HG03135 (cell line): ENCODE results near the gene TIMP4.

Experiments
- ATAC-seq: cut with Tn5 transposase; IDR thresholded peaks from one replicate; pipeline ENCODE4 v1.9.1; 2021; ENCODE audit warnings: mild to moderate bottlenecking, moderate library complexity; ENCODE audit not compliant: unreplicated experiment

TIMP4 gene

DNA sequence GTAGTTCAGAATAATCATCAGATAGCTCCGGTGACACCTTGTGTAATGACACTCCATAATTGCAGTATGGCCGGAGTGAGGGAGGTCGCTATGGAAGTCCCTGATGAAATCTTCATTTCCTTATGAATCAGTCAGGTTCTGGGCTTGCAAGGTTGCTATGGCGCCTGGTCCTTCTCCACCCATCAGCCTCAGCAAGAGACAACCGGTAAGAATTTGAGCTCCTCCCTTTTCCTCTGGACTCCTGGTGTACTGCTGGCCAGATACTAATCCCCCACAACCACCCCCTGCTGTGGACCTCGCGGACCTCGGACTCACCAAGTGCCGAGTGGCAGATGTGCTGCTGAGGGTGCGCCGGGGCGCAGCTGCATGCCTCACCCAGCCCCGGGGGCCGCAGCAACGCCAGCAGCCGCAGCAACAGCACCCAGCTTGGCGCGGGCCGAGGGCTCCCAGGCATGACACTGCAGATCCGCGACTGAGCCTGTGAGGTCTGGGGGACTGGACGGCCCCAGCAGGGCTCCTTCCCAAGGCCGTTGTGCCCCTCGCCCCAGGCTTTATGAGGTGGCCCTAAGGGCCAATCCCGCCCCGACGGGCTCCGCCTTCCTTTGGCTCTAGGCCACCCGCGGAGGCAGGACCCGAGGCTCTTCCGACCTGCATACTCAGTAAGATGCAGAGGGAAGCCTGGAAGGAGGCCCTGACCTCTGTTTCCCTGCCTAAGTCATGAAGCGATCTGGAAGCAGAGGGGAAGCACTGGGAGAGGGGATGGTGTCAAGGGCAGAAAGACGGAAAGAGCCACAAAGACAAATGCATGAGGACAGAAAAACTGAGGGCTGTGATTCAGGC lies at the start of gene TIMP4:
Gene TIMP4, minus strand, starts transcription at position 526 of the 840 bp plus-strand sequence. Its CDS starts 72 bp downstream, at position 454.
- ATAC-seq: no peak

DNA sequence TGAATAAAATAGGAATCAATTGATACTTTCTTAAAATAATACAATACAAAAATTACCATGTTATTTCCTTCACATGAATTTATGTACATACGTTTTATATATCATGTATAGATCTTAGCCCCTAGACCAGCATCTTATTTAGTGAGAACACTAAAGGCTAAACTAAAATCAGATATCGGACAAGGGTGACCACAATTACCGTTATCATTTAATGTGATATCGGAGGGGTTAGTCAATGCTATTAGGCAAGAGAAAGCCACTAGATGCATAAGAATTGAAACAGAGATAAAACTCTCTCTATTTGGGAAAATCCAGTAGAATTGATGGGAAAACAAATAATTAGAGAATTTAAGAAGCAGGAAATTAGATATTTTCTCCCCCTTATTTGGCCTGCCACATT lies 46.5 kb upstream of the TIMP4 start:
- ATAC-seq: no peak

DNA sequence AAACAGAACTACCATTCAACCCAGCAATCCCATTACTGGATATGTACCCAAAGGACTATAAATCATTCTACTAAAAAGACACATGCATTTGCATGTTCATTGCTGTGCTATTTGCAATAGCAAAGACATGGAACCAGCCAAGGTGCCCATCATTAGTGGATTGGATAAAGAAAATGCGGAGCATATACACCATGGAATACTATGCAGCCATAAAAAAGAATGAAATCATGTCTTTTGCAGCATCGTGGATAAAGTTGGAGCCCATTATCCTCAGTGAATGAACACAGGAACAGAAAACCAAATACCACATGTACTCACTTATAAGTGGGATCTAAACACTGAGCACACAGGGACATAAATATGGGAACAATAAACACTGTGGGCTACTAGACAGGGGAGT lies 43.1 kb upstream of the TIMP4 start:
- ATAC-seq: no peak

DNA sequence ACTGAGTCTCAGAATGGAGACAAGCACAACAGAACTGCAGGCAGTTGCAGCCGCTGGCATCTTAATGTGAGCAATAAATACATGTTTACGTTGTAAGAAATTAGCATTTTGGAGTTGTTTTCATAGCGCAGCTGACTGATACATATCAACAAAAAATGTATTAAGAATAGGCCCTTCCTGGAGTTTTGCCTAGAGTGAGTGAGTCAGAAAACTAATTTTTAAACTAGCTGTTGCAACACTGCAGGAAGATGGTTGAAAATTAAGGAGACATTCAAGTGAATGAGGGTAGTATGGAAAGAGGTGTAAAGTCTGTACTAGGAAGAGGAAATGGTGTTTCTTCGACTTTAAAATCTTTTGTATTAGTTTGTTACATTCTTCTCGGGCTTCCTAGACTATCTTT lies 39.6 kb upstream of the TIMP4 start:
- ATAC-seq: no peak

DNA sequence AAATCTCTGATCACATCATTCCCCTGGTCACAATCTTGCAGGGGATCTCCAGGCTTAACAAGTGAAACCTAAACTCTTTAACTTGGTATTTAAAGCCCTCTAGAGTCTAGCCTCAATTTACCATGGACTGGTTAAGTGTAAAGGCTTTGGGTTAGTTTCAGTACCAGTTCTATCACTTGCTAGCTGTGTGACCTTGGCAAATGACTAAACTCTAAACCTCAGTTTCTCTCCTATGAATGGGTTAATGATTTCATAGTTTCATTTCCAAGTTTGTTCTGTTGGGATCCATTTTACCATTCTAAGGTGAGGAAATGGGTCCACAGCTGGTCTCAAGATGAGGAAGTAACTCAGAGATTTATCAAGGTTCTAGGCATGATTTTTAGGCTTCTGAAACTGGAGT lies 38.8 kb upstream of the TIMP4 start:
- ATAC-seq: no peak

DNA sequence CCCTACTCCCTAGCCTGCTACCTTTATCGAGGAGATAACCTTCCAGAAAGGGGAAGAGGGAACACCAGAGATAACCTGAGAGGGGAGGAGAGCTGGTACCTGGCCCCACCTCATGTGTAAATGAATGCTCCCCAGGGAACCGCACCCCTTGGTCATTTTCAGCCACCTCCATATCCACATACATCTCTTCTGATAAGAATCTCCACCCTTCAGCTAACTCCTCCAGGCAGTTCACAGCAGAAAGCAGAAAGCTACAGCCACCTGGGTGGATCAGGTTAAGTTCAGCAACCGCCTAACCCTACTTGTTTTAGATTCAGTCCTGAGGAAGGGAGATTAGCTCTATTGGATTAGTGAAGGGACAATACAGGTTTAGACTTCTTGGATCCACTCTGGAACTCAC lies 38.0 kb upstream of the TIMP4 start:
- ATAC-seq: no peak

DNA sequence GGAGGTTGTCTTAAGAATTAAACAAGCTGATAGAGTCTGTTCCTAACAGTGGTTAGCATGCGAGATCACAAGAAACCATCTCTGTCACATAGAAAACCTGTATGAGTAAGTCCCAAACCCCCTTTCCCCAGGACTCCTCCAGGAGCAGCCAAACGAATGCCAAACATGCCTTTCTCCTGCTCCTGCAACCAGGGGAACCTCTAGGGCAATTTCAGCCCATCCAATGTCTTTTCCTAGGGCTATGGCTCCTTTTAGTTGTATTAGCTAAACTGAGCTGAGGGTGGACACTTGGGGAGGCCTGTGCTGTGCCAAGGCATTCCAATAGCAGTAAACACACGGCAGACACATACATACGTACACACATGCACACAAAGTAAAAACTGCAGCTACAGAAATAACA lies 36.5 kb upstream of the TIMP4 start:
- ATAC-seq: no peak

DNA sequence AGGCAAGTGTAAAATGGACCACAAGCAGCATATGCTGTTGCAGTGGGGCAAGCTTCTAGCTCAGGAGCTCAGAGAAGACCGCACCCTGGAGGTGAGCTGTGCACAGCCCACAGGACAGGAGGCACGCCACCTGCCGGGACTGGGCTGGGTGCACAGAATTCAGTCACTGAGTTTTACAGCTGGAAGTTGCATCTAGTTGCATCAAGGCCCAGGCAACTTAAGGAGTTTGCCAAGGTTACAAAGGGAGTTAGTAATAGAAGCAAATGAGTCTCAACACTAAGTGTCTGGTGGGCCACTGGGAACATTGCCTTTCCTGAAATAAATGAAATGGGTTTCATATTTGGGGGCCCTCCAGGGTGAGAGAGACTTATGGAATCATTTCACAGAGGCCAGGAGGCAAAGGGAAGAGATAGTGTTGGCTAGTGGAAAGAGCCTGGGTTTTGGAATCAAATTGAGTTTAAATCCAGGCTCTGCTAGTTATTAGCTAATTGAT lies 36.0 kb upstream of the TIMP4 start:
- ATAC-seq: no peak

DNA sequence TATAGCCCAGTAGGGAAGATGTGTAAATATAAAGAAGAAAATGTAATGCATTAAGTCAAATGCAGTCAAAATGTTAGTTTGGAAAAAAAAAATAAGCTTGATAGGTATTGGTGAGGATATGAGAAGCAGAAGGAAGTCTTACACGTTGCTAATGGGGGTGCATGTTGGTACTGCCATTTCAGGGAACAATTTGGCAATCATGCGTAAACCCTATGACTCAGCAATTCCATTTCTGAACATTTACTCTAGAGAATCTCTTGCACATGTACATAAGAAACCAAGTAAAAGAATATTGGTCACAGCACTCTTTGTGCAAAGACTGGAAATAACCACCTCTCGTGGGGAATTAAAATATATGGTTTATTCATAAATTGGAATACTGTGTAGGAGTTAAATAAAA lies 35.5 kb upstream of the TIMP4 start:
- ATAC-seq: no peak

DNA sequence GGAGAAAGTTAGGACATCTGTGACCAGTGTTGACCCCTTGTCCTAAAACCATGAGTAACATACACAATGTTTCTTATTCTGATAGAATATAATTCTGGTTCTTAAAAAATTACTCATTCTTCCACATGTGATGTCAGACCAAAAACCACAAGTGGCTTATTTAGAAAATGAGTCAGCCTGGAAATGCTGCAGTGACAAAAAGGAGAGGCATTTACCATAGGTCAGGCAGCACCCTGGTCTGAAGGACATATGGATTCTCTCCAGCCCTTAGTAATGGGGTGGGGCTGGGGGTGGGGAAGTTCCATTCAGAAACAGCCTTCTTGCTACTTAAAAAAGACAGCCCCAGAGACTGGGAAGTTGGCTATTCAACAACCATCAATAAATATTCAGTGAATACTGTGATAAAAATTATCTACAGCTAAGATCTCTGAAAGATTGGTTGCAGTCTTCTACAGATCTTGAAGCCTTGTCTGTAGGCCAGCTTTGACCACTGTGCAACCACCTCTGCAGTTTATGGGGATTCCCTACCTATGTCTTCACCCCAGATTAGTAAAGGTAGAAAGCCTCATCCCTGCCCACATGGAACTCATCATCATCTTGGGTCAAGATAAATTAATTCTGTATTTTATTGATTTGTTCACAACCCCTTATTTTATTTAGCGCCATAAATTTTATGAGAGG lies 34.9 kb upstream of the TIMP4 start:
- ATAC-seq: peak; percentile 60

DNA sequence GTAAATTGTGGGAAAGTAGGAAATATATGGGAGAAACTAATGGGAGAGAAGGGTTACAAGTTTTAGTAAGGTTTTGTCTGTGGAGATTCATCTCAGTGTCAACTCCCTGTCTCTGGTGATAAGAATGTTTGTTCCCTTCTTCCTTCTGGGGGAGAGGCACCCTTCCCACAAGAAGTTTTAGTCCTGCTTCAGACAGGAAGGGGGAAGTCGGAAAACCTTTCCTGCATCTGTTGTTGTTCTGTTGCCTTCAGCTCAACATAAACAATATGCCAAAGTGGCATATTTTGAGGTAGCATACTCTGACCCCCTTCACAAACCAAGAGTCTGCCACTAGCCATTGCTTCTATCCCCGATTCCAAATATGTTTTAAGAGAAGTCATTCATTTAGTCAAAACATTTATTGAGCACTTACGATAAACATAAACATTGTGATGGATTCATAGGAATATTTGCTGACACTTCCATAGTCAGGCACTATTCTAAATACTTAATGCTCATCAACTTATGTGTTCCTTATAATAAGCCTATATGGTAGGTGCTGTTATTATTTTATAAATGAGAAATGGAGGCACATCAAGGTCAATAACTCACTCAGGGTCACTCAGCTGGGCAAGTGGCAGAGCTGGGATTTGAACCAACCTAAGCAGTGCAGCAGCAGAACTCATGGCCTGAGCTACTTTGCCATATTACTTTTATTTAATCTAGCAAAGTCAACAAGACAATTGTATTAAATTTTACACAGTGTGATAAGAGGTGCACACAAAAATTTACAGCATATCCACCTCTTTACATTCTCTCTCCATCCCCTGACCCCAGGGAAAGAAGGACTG lies 34.2 kb upstream of the TIMP4 start:
- no peak for ATAC-seq

DNA sequence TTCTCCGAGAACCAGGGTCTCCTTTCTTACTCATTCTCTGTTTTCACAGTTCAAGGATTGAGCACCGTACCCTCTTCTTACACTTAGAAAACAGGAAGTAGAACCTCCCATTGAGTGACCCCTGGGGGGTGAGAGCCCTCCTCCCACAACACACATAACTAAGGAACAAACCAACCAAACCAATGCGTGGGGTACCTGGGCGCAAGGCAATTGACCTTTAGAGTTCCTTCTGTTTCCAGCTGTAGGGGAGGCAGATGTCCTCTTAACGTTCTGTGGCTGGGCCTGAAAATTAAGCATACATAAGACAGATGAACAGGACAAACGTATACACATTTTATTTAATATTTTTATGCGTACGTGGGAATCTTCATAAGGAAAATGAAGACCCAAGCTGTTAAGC lies 33.5 kb upstream of the TIMP4 start:
- no peak for ATAC-seq

DNA sequence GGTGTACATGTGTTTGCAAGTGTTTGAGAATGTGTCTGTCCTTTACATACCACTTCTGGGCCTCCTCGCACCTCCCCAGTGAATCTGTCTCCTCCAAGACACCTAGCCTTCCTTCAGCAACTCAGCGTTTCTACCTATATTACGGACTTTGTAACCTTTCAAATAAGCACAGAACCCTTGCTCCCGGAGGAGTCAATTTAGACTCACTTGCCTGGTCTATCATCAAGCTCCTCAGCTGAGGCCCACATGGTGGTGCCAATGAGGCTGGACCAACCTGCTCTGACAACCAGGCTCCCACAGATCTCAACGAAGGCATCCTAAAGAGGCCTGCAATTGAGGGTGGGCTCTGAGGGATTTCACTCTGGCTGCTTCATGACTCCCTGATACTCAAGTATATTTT lies 32.8 kb upstream of the TIMP4 start:
- ATAC-seq: no peak

DNA sequence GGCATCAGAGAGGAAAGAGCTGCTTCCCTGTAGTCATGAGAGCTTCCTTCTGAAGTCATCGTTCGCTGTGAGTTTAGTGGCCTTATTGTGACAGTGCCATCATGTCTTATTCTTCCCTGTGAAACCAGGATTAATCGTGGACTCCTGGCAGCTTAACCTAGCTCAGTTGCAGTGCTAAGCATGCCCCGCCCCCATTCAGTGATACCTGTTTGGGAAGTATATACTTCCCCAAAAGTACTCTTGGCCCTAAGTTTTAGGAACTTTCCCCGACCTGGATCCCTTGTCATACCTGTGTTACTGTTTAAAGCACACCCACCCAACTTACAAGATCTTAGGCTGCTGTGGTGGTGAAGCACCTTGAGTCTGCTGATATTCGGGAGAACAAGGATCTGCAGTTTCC lies 32.1 kb upstream of the TIMP4 start:
- ATAC-seq: no peak

DNA sequence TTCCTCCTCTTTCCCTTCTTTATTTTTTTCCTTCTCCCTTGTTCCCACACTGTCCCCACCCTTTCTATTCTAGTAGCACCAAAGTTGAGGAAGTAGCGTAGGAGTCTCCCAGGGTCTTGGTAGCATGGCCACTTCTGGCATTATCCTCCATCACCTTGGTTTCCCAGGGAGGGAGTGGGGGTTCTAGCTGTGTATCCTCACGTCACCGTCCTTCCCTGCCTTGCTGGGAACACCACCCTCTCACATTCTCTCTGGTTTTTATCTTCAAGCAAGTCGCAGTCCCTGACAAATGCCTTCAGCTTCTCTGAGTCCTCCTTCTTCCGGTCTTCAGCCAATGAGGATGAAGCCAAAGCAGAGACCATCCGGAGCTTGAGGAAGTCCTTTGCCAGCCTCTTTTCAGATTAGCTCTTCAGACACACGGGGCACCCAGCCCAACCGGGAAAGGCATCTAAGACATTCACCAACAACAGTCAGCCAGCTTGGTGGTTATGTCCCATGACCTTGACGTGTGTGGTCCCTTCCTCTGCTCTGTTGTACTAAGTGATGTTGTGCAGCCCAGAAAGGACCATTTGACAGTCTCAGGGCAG lies 31.6 kb upstream of the TIMP4 start:
- ATAC-seq: no peak

DNA sequence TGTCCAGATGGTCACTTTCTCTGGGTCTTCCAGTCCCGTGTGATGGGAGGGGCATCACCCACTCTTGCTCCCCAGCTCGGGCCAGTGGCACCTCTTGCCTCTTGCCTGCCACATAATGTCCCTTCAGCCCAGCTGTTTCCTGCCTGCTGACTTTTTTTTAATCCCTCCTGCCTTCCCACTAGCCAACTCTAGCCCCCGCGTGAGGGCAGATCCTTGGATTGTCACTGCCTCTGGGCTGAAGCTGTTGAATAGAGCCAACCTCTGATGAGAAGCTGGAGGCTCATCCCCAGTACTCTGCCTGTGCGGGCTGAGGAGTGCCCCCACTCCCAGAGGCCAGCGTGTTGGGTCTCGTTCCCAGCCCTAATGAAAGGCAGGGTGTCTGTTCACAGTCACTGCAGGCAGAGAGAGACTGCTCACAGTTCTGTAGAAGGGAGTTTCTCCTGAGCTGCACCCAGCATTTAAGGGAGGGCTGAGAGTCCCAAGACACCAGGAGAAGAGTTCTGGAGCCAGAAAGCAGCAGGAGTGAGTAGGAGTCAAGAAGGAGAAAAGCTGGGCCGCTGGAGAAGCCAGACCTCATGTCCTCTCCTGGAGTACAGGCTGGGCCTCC lies 30.1 kb upstream of the TIMP4 start:
- no peak for ATAC-seq

DNA sequence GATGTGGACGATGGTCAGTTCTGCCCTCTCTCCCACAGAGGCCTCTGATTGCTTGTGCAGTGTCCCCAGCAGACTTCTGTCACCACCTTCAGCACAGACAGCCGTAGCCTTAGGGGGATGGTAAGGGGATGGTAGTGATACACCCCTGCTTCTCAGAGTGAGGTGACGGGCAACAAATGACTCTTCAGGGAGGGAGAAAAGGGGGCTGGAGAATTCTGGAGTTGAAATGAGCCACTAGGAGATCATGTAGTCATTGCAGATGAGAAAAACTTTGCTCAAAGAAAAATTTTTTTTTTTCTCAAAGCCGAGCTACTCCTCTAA lies 29.6 kb upstream of the TIMP4 start:
- peak; percentile 4 for ATAC-seq

DNA sequence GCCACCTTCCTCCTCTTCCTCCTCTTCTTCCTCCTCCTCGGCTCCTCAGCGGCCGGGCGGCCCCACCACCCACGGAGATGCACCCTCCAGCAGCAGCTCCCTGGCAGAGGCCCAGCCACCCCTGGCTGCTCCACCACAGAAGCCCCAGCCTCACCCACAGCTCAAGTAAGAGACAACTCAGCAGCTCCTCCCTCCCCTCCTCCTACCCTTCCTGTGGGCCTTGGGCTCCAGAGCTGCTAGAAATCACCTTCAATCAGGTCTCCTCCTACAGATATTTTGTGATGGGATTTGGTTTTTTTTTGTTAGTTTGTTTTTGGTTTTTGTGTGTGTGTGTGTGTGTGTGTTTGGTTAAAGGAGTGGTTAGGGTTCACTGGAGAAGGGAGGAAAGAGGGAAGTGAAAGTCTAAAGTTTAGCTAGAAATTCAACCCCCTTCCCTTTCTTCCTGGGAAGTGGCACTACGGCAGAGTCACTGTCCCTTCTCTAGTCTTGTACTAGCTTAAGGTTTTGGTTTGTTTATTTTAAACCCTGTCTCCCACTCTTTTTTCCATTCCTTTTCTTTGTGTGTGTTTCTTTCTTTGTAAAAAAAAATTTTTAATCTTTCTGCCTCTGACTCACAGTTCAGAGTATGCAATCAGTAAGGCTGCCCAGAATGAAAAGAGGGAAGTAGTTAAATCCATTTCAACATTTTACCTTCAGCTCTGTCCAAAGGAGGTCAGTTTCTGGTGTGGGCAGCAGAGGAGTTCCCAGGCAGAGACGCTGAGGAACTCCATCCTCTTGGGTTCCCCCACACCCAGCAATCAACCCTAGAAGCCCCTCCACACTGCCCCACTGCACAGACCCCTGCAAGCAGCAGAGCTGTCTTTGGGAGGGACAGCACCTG lies 29.0 kb upstream of the TIMP4 start:
- ATAC-seq: peak; percentile 61

DNA sequence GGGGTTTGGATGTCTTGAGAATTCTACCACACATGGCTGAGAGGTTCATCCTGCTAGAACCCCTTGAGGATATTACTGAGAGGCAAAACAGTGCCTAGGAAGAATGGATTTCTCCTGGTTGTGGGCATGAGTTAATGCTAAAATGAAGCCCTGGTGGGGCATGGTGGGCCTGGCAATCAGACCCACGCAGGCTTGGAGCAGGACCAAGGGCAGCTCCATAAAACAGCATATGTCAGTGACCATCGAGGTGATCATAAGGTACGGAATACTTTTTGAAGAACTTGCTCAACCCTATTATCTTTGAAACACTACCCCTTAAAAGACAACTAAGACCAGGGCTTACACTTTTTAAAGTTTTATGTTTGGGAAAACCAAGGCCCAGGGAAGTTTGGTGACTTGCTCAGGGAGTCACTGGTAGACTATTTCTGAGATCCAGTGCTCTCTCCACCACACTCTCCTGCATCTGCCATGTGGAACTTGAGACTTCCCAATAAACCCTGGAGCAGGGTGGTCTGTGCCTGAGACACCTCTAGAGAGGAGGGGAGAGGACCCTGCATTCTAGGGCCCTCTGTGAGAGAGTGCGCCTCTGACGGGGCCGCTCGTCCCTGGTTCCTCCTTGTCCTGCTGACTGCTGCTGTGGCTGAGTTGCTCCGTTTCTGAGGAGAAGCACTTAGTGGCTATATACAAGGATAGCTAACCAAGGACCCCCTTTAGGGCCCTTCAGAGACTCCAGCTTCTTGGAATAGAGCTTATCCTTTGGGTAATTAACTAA lies 28.0 kb upstream of the TIMP4 start:
- ATAC-seq: no peak
